IMR-90 (cell line): ENCODE results near the gene CNTN4. TPM values are rescaled to one million over a fixed set of nuclear protein-coding genes. Genes with fewer than 3 reads are reported as not detected.

Source experiments
- ATAC-seq: fragments of 200-7000 bp; cut with Tn5 transposase; 2 replicates; pipeline ENCODE4 v1.9.1; 2020; ENCODE audit warnings: low read depth, mild to moderate bottlenecking, moderate library complexity
- BruUV-seq: library from RNA; stranded (reverse); fragments of 400-500 nt; replicated peaks from 2 replicates; lab custom pipeline; 2021; lab: Mats Ljungman, UMichigan
- CTCF ChIA-PET: fragments of 300-600 bp; formaldehyde crosslinking; extraction: SDS; loops from one replicate; lab custom pipeline; 2021; ENCODE audit warnings: antibody characterized with exemption; lab: Yijun Ruan, JAX
- POLR2A ChIA-PET: fragments of 300-600 bp; sonication (Branson Sonifier 250); formaldehyde crosslinking; loops from one replicate; lab custom pipeline; 2022; ENCODE audit warnings: antibody characterized with exemption; ENCODE audit not compliant: unreplicated experiment; lab: Charles Lee
- DNase-seq: peaks from one replicate; pipeline ENCODE4 v3.0.0; 2013
- H2AFZ ChIP-seq: replicated peaks from 2 replicates; pipeline ENCODE3; 2013; ENCODE audit warnings: low read length, mild to moderate bottlenecking; ENCODE audit not compliant: poor library complexity
- H2AK5ac ChIP-seq: 2 replicates; pipeline ENCODE4 v1.6.1; 2013; ENCODE audit warnings: low read depth, low read length, inconsistent platforms
- H2AK9ac ChIP-seq: replicated peaks from 2 replicates; pipeline ENCODE3; 2013; ENCODE audit warnings: mild to moderate bottlenecking, low read depth, low read length, moderate library complexity; ENCODE audit not compliant: poor library complexity
- H2BK120ac ChIP-seq: 2 replicates; pipeline ENCODE4 v1.6.1; 2013; ENCODE audit warnings: low read depth, low read length, inconsistent platforms
- H2BK15ac ChIP-seq: 3 replicates; pipeline ENCODE4 v1.6.1; 2013; ENCODE audit warnings: low read depth, low read length, inconsistent platforms
- H2BK20ac ChIP-seq: 2 replicates; pipeline ENCODE4 v1.6.1; 2013; ENCODE audit warnings: low read depth, mild to moderate bottlenecking, inconsistent platforms, low read length, moderate library complexity
- H2BK5ac ChIP-seq: 2 replicates; pipeline ENCODE4 v1.6.1; 2013; ENCODE audit warnings: mild to moderate bottlenecking, low read depth, low read length, inconsistent platforms; ENCODE audit not compliant: poor library complexity, severe bottlenecking
- H3K14ac ChIP-seq: replicated peaks from 2 replicates; pipeline ENCODE4 v1.6.1; 2013; ENCODE audit warnings: low read depth, low read length, inconsistent platforms
- H3K18ac ChIP-seq: 2 replicates; pipeline ENCODE4 v1.6.1; 2013; ENCODE audit warnings: low read depth, low read length, control low read depth
- H3K23ac ChIP-seq: 2 replicates; pipeline ENCODE4 v1.6.1; 2013; ENCODE audit warnings: low read depth, low read length, inconsistent platforms
- H3K27ac ChIP-seq: 2 replicates; pipeline ENCODE4 v1.5.1; 2013; ENCODE audit warnings: mild to moderate bottlenecking, control low read depth, low read length; ENCODE audit not compliant: insufficient read depth
- H3K27me3 ChIP-seq: 2 replicates; pipeline ENCODE4 v1.6.1; 2013; ENCODE audit warnings: low read length; ENCODE audit not compliant: control insufficient read depth, insufficient read depth
- H3K36me3 ChIP-seq: 2 replicates; pipeline ENCODE4 v1.6.1; 2013; ENCODE audit warnings: low read length, mixed read lengths; ENCODE audit not compliant: control insufficient read depth, insufficient read depth
- H3K4ac ChIP-seq: 2 replicates; pipeline ENCODE4 v1.6.1; 2013; ENCODE audit warnings: low read depth, low read length, inconsistent platforms
- H3K4me1 ChIP-seq: 2 replicates; pipeline ENCODE4 v1.6.1; 2013; ENCODE audit warnings: low read length, mixed read lengths; ENCODE audit not compliant: control insufficient read depth, insufficient read depth
- H3K4me2 ChIP-seq: 2 replicates; pipeline ENCODE4 v1.6.1; 2013; ENCODE audit warnings: low read depth, mild to moderate bottlenecking, control low read depth, low read length, moderate library complexity
- H3K4me3 ChIP-seq: 2 replicates; pipeline ENCODE4 v1.5.1; 2013; ENCODE audit warnings: low read depth, mild to moderate bottlenecking, control low read depth, low read length, moderate library complexity; ENCODE audit not compliant: insufficient read depth
- H3K56ac ChIP-seq: 2 replicates; pipeline ENCODE4 v1.6.1; 2013; ENCODE audit warnings: low read length, inconsistent platforms; ENCODE audit not compliant: insufficient read depth; ENCODE audit errors: extremely low read depth
- H3K79me1 ChIP-seq, 2 experiments: 2 replicates each; pipeline ENCODE4 v1.6.1; 2013; ENCODE audit warnings: low read length in 2 of 2, inconsistent platforms in 1 of 2, low read depth in 1 of 2
- H3K9ac ChIP-seq: 2 replicates; pipeline ENCODE4 v1.6.1; 2013; ENCODE audit warnings: low read depth, low read length, control low read depth
- H3K9me1 ChIP-seq: 2 replicates; pipeline ENCODE4 v1.6.1; 2013; ENCODE audit warnings: low read length, inconsistent platforms; ENCODE audit not compliant: insufficient read depth
- H3K9me3 ChIP-seq: 2 replicates; pipeline ENCODE4 v1.6.1; 2013; ENCODE audit warnings: low read length; ENCODE audit not compliant: control insufficient read depth, insufficient read depth
- H4K20me1 ChIP-seq: 2 replicates; pipeline ENCODE4 v1.6.1; 2013; ENCODE audit warnings: low read length, inconsistent platforms; ENCODE audit not compliant: insufficient read depth
- H4K5ac ChIP-seq: 2 replicates; pipeline ENCODE4 v1.6.1; 2013; ENCODE audit warnings: mild to moderate bottlenecking, low read depth, low read length, control low read depth
- H4K8ac ChIP-seq, 2 experiments: 2 replicates each; pipeline ENCODE4 v1.6.1; 2013; ENCODE audit warnings: low read depth in 2 of 2, low read length in 2 of 2, control low read depth in 1 of 2, inconsistent platforms in 1 of 2
- H4K91ac ChIP-seq: 2 replicates; pipeline ENCODE4 v1.6.1; 2013; ENCODE audit warnings: low read depth, low read length, inconsistent platforms; ENCODE audit not compliant: insufficient read depth
- BHLHE40 ChIP-seq: fragments of 150-350 bp; IDR thresholded peaks from 2 replicates; pipeline ENCODE4 v1.6.1; 2016; ENCODE audit warnings: mild to moderate bottlenecking, low read depth, low read length
- CEBPB ChIP-seq: IDR thresholded peaks from 2 replicates; pipeline ENCODE4 v1.6.1; 2012; ENCODE audit warnings: low read depth, low read length, improper control_type of control experiment
- CHD1 ChIP-seq: IDR thresholded peaks from 2 replicates; pipeline ENCODE4 v1.6.1; 2012; ENCODE audit warnings: low read depth, low read length, improper control_type of control experiment
- FOS ChIP-seq: fragments of 150-350 bp; IDR thresholded peaks from 2 replicates; pipeline ENCODE4 v1.6.1; 2016; ENCODE audit warnings: low read depth, low read length
- MAFK ChIP-seq: IDR thresholded peaks from 2 replicates; pipeline ENCODE4 v1.6.1; 2012; ENCODE audit warnings: low read depth, low read length, improper control_type of control experiment
- MAZ ChIP-seq: IDR thresholded peaks from 2 replicates; pipeline ENCODE4 v1.6.1; 2012; ENCODE audit warnings: low read depth, mild to moderate bottlenecking, low read length, improper control_type of control experiment, moderate library complexity, borderline replicate concordance
- MXI1 ChIP-seq: IDR thresholded peaks from 2 replicates; pipeline ENCODE4 v1.6.1; 2012; ENCODE audit warnings: low read depth, mild to moderate bottlenecking, low read length, moderate library complexity, borderline replicate concordance
- NFE2L2 ChIP-seq: fragments of 150-350 bp; IDR thresholded peaks from 2 replicates; pipeline ENCODE4 v1.6.1; 2016; ENCODE audit warnings: low read depth, mild to moderate bottlenecking, low read length
- POLR2A ChIP-seq: IDR thresholded peaks from 2 replicates; pipeline ENCODE4 v1.6.1; 2012; ENCODE audit warnings: mild to moderate bottlenecking, low read depth, low read length
- RAD21 ChIP-seq: IDR thresholded peaks from 2 replicates; pipeline ENCODE4 v1.6.1; 2012; ENCODE audit warnings: low read length, improper control_type of control experiment
- RCOR1 ChIP-seq: IDR thresholded peaks from 2 replicates; pipeline ENCODE4 v1.6.1; 2012; ENCODE audit warnings: mild to moderate bottlenecking, low read length, improper control_type of control experiment; ENCODE audit not compliant: insufficient replicate concordance
- RFX5 ChIP-seq: IDR thresholded peaks from 2 replicates; pipeline ENCODE4 v1.8.0; 2012; ENCODE audit warnings: low read depth, mild to moderate bottlenecking, low read length, moderate library complexity
- SMC3 ChIP-seq: fragments of 150-350 bp; IDR thresholded peaks from 2 replicates; pipeline ENCODE4 v1.6.1; 2016; ENCODE audit warnings: low read depth, mild to moderate bottlenecking, antibody characterized with exemption, low read length, moderate library complexity
- WGBS, 2 experiments: methylation state at CpG; one replicate each; pipeline versions ENCODE4 v1.1.5 to v1.1.7; 2013; ENCODE audit warnings: missing lambda C conversion rate in 2 of 2; ENCODE audit not compliant: insufficient read length in 1 of 2; ENCODE audit errors: extremely low coverage in 2 of 2; 5-methylcytosine and 5-hydroxymethylcytosine counted together
- dilution Hi-C: fragments of 300-500 bp; cut with HindIII; formaldehyde crosslinking; loops from one replicate; pipeline ENCODE4 v1.14.3; 2018; ENCODE audit warnings: low sequenced_read_pairs; ENCODE audit not compliant: unreplicated experiment
- in situ Hi-C: fragments of 300-500 bp; cut with MboI; formaldehyde crosslinking; loops from 3 replicates; pipeline ENCODE4 v1.14.3; 2019; ENCODE audit warnings: low sequenced_read_pairs, inconsistent platforms, mixed read lengths
- intact Hi-C: fragments of 100-400 bp; cut with micrococcal nuclease; formaldehyde crosslinking; loops from 2 replicates; pipeline ENCODE4 v1.10.0; 2022
- polyA plus RNA-seq, 3 experiments: library from polyadenylated mRNA; depleted of rRNA; stranded (reverse); fragments of >200 nt; gene quantifications; 2 replicates each; pipeline ENCODE4 v1.2.3, GENCODE V29; 2012; ENCODE audit warnings: low replicate concordance in 1 of 3
- total RNA-seq: library from RNA; depleted of rRNA; stranded (reverse); fragments of >200 nt; gene quantifications from 2 replicates; pipeline ENCODE4 v1.2.3, GENCODE V29; 2012
- TF ChIP-seq, protein P1 (sequence below): fragments of 150-350 bp; IDR thresholded peaks from 2 replicates; pipeline ENCODE4 v1.6.1; 2016; ENCODE audit warnings: low read depth, mild to moderate bottlenecking, low read length, moderate library complexity, borderline replicate concordance
- TF ChIP-seq, protein P2 (sequence below): conservative IDR thresholded peaks from 2 replicates; pipeline ENCODE4 v1.5.1; 2012; ENCODE audit warnings: mild to moderate bottlenecking, low read depth, low read length, improper control_type of control experiment

CNTN4 gene
- total and polyA plus RNA-seq, 2 of the 4 experiments (the other 2 are of a cell fraction) = under 0.01 TPM; not detected in 1

DNA sequence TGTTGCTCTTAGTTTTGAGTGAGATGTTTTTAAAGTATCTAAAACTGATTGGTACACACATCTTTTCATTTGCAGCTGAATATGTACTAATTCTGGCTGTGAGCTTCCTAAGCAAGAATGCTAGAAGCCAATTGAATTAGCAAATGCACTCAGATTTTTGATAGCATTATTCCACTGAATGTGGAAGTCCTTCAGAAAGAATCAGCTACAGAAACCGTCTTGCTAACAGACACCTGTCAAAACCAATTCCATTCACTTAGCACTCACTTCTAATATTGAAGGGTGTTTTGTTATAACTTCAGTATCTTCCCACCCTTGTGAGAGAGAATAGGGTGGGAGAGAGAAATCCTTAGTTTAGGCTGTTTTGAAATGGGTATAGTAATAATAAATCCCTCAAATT lies 693.8 kb downstream of the CNTN4 start:
- no TSS peak for BruUV-seq
- no peak overlapping the region for H3K14ac ChIP-seq
- H2BK120ac ChIP-seq = no peak overlapping the region
- no peaks in the 10 kb centered on the region for H3K27me3 ChIP-seq
- no peaks in the 10 kb centered on the region for H4K20me1 ChIP-seq
- no peak overlapping the region for H4K8ac ChIP-seq
- H4K5ac ChIP-seq = no peak overlapping the region
- H3K4me2 ChIP-seq = no peak overlapping the region
- no peak overlapping the region for H3K27ac ChIP-seq
- H3K18ac ChIP-seq = no peak overlapping the region
- dilution Hi-C loops (no loop called here), in situ Hi-C loops (no loop called here), intact Hi-C loops (no loop called here)
- DNase-seq = no peak
- TF ChIP-seq MAFK = no peak
- TF ChIP-seq SMC3 = no peak
- TF ChIP-seq, protein P1, sequence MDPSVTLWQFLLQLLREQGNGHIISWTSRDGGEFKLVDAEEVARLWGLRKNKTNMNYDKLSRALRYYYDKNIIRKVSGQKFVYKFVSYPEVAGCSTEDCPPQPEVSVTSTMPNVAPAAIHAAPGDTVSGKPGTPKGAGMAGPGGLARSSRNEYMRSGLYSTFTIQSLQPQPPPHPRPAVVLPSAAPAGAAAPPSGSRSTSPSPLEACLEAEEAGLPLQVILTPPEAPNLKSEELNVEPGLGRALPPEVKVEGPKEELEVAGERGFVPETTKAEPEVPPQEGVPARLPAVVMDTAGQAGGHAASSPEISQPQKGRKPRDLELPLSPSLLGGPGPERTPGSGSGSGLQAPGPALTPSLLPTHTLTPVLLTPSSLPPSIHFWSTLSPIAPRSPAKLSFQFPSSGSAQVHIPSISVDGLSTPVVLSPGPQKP = no peak
- no peak for TF ChIP-seq RCOR1
- no peak for TF ChIP-seq POLR2A
- TF ChIP-seq BHLHE40 = no peak
- TF ChIP-seq, protein P2, sequence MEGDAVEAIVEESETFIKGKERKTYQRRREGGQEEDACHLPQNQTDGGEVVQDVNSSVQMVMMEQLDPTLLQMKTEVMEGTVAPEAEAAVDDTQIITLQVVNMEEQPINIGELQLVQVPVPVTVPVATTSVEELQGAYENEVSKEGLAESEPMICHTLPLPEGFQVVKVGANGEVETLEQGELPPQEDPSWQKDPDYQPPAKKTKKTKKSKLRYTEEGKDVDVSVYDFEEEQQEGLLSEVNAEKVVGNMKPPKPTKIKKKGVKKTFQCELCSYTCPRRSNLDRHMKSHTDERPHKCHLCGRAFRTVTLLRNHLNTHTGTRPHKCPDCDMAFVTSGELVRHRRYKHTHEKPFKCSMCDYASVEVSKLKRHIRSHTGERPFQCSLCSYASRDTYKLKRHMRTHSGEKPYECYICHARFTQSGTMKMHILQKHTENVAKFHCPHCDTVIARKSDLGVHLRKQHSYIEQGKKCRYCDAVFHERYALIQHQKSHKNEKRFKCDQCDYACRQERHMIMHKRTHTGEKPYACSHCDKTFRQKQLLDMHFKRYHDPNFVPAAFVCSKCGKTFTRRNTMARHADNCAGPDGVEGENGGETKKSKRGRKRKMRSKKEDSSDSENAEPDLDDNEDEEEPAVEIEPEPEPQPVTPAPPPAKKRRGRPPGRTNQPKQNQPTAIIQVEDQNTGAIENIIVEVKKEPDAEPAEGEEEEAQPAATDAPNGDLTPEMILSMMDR = no peak
- TF ChIP-seq CHD1 = no peak
- no peak for TF ChIP-seq CEBPB
- no peak for TF ChIP-seq RAD21
- TF ChIP-seq NFE2L2 = no peak
- TF ChIP-seq FOS = no peak
- no peak for TF ChIP-seq MXI1
- TF ChIP-seq MAZ = no peak
- no peak for TF ChIP-seq RFX5
- ChIA-PET CTCF (interaction anchor here (0.7 kb wide), 1 partner anchor 193 kb away, joined by 3 read pairs; no protein-coding TSS in a partner anchor), POLR2A (no interaction called here)
- no peaks in the 10 kb centered on the region for H3K9me1 ChIP-seq
- H2AK5ac ChIP-seq = no peak overlapping the region
- ATAC-seq = no peak
- H3K4ac ChIP-seq = no peak overlapping the region
- no peak overlapping the region for H2AK9ac ChIP-seq
- H3K23ac ChIP-seq = no peak overlapping the region
- no peak overlapping the region for H3K56ac ChIP-seq
- H3K79me1 ChIP-seq = no peaks in the 10 kb centered on the region
- no peak overlapping the region for H2BK20ac ChIP-seq
- no peak overlapping the region for H2BK5ac ChIP-seq
- H3K36me3 ChIP-seq = no peaks in the 10 kb centered on the region
- peaks cover 6% of the 10 kb centered on the region for H3K9me3 ChIP-seq
- H3K4me3 ChIP-seq = no peak overlapping the region
- no peak overlapping the region for H2AFZ ChIP-seq
- no CpG with 5 or more reads among the region's 1 CpG for WGBS, 2 experiments
- no peaks in the 10 kb centered on the region for H3K4me1 ChIP-seq
- no peak overlapping the region for H2BK15ac ChIP-seq
- no peak overlapping the region for H4K91ac ChIP-seq
- no peak overlapping the region for H3K9ac ChIP-seq
